ENCODE results near the gene DUSP1. TPM values are rescaled to one million over a fixed set of nuclear protein-coding genes. Genes with fewer than 3 reads are reported as not detected.
A peak's percentile ranks its signal among the peaks of the same experiment; 100 is the strongest.

The DUSP1 gene
- total RNA-seq, 1 donor from 2014 or later: 250 TPM

DNA sequence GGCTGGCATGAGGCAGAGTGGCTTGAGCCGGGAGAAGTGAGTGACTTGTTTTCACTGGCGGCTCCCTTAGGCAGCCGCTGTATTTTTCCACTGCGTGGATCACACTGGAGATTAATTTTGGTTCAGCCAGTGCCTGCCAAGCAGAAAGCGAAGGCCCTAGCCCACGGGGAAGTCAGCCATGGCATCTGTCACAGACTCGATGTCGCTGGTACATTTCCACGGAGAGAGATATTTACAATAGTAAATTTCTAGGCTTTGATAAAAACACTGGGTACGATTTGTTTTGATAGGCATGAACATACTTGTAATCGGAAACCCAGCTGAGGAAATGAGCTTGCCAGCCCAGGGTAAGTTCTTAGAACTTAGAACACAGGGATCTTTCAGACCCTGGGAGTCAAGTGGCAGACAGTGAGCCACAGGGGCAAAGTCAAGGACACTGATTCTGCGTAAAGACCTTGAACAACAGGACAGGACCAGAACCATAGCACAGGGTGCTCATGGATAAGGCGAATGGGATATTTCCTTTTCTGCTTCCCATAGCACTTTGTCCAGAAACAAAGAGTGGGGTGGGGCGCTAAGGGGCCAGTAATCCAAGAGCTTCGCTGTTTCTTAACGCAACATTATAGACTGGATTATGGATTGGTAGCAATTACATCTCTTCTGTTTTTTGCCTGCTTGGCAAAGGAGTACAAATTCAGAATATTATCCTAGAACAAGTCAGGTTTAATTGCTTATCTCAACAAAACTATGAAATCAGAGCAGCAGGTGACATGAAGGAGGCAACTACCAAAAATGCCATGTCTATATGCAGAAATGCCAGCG, 4.5 kb downstream of the DUSP1 start:
- Mint-ChIP-seq H3K4me1 (ENCODE audit: unreplicated experiment) (peaks cover 45% of the 10 kb centered on the region), H3K36me3 (ENCODE audit: unreplicated experiment) (peaks cover 33% of the 10 kb centered on the region), H3K27me3 (ENCODE audit: unreplicated experiment) (no peaks in the 10 kb centered on the region), H3K27ac (ENCODE audit: unreplicated experiment) (peak overlapping the region; percentile 99), H3K4me3 (ENCODE audit: unreplicated experiment) (peak overlapping the region; percentile 93), H3K9me3 (ENCODE audit: unreplicated experiment) (no peaks in the 10 kb centered on the region)
- no peak for TF ChIP-seq CTCF (IDR thresholded peaks at IDR 0.05)
- DNase-seq (ENCODE audit: extremely low spot score, unreplicated experiment): peak; percentile 88

DNA sequence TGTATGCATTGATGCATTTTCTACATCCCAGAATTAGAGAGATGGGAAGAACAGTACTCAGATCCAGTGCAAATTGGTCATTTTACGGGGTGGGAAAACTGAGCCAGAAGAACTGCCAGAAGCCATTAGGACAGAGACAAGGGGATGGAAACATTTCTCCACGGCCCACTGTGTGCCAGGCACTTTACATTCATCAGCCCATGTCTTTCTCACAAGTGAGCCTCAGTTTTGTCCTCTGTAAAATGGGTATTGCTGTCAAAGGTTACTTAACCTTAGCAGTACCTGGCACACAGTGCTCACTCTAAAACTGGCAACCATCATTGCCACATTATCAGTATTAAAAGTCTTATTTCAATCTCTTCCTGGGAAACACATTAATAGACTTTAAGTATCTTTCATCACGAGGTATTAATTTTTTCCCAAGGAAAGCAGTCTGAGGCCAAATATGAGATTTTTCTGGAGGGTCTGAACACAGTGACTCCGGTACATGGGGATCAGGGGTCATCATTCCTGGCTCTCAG, 5.2 kb downstream of the DUSP1 start:
- Mint-ChIP-seq H3K27ac (ENCODE audit: unreplicated experiment) (peak overlapping the region; percentile 99), H3K4me3 (ENCODE audit: unreplicated experiment) (peak overlapping the region; percentile 93), H3K4me1 (ENCODE audit: unreplicated experiment) (peaks cover 44% of the 10 kb centered on the region), H3K27me3 (ENCODE audit: unreplicated experiment) (no peaks in the 10 kb centered on the region), H3K36me3 (ENCODE audit: unreplicated experiment) (peaks cover 33% of the 10 kb centered on the region), H3K9me3 (ENCODE audit: unreplicated experiment) (no peaks in the 10 kb centered on the region)
- DNase-seq (ENCODE audit: extremely low spot score, unreplicated experiment): no peak
- TF ChIP-seq CTCF (IDR thresholded peaks at IDR 0.05): no peak

GRCh38 chr5:172764861-172765765, 5.9 kb downstream of the DUSP1 start:
- no peaks in the 10 kb centered on the region for H3K27me3 Mint-ChIP-seq (ENCODE audit: unreplicated experiment)
- peaks cover 32% of the 10 kb centered on the region for H3K36me3 Mint-ChIP-seq (ENCODE audit: unreplicated experiment)
- H3K4me3 Mint-ChIP-seq (ENCODE audit: unreplicated experiment): peak overlapping the region; percentile 93
- peaks cover 3% of the 10 kb centered on the region for H3K9me3 Mint-ChIP-seq (ENCODE audit: unreplicated experiment)
- DNase-seq (ENCODE audit: extremely low spot score, unreplicated experiment): peak; percentile 96
- H3K4me1 Mint-ChIP-seq (ENCODE audit: unreplicated experiment): peaks cover 44% of the 10 kb centered on the region
- TF ChIP-seq CTCF (IDR thresholded peaks at IDR 0.05): no peak
- peak overlapping the region; percentile 99 for H3K27ac Mint-ChIP-seq (ENCODE audit: unreplicated experiment)

DNA sequence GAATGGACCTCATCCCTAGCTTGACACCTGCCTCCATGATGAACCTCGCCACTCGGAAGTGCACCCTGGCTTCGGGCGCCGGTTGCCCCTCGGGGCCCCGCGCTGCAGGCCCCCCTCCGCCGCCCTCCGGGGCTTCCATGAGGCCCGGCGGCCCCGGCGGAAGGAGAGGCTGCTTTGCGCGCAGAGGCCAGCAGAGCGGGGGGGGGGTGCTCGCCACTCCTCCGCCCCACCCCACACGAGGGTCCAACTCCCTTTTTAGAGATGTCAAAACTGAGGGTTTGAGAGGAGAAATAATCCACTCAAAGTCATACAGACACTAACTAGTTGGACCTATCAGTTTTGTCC, 7.9 kb downstream of the DUSP1 start:
- H3K36me3 Mint-ChIP-seq (ENCODE audit: unreplicated experiment): peaks cover 12% of the 10 kb centered on the region
- no peak for DNase-seq (ENCODE audit: extremely low spot score, unreplicated experiment)
- no peak overlapping the region for H3K4me3 Mint-ChIP-seq (ENCODE audit: unreplicated experiment)
- peaks cover 40% of the 10 kb centered on the region for H3K4me1 Mint-ChIP-seq (ENCODE audit: unreplicated experiment)
- TF ChIP-seq CTCF (IDR thresholded peaks at IDR 0.05): no peak
- no peaks in the 10 kb centered on the region for H3K27me3 Mint-ChIP-seq (ENCODE audit: unreplicated experiment)
- H3K27ac Mint-ChIP-seq (ENCODE audit: unreplicated experiment): no peak overlapping the region
- H3K9me3 Mint-ChIP-seq (ENCODE audit: unreplicated experiment): peaks cover 7% of the 10 kb centered on the region

Measured in osteocyte (in vitro differentiated cells).